ENCODE results near the gene HSPB6.
"Not testable (repeated sequence)": the region's sequence is repeated elsewhere in the genome, so short reads cannot be mapped to it uniquely, and the experiment has no call there.

Gene HSPB6

DNA sequence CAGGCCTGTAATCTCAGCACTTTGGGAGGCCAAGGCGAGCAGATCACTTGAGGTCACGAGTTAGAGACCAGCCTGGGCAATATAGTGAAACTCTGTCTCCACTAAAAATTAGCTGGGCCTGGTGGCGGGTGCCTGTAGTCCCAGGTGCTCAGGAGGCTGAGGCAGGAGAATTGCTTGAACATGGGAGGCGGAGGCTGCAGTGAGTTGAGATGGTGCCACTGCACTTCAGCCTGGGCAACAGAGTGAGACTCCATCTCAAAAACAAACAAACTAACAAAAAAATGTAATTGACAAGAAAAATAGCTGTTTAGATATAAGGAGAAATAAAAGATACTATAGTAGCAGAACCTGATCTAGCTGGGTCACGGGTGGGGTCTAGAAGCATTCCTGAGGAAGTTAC is 15.5 kb upstream of the HSPB6 start:
- H3K4me3 ChIP-seq (ENCODE audit: low read length); H3K9ac ChIP-seq (ENCODE audit: low read length); H3K4me1 ChIP-seq (ENCODE audit: control insufficient read depth, insufficient read depth, low read length); H3K36me3 ChIP-seq (ENCODE audit: control insufficient read depth, insufficient read depth, low read length); H3K27me3 ChIP-seq (ENCODE audit: control insufficient read depth, insufficient read depth, low read length); H3K27ac ChIP-seq (ENCODE audit: low read depth, low read length): not testable (repeated sequence)

DNA sequence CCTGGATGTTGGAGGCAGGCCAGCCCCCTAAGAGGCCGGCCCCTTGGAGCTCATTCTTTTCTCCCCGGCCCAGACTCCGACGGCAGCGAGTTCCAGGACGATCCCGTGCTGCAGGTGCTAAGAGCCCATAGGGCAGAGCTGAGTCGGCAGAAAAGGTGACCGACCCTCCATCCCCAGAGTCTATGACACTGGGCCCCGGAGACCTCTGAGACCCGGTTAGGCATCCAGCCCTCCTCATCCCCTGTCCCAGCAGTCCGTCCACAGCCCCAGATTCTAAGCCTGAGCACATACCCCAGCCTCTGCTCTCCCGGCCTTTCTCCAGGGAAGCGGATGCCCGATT is 11.2 kb upstream of the HSPB6 start:
- no peak overlapping the region for H3K9ac ChIP-seq (ENCODE audit: low read length)
- H3K36me3 ChIP-seq (ENCODE audit: control insufficient read depth, insufficient read depth, low read length): no peaks in the 10 kb centered on the region
- H3K4me3 ChIP-seq (ENCODE audit: low read length): no peak overlapping the region
- H3K4me1 ChIP-seq (ENCODE audit: control insufficient read depth, insufficient read depth, low read length): no peaks in the 10 kb centered on the region
- no peaks in the 10 kb centered on the region for H3K27me3 ChIP-seq (ENCODE audit: control insufficient read depth, insufficient read depth, low read length)
- H3K27ac ChIP-seq (ENCODE audit: low read depth, low read length): no peak overlapping the region

DNA sequence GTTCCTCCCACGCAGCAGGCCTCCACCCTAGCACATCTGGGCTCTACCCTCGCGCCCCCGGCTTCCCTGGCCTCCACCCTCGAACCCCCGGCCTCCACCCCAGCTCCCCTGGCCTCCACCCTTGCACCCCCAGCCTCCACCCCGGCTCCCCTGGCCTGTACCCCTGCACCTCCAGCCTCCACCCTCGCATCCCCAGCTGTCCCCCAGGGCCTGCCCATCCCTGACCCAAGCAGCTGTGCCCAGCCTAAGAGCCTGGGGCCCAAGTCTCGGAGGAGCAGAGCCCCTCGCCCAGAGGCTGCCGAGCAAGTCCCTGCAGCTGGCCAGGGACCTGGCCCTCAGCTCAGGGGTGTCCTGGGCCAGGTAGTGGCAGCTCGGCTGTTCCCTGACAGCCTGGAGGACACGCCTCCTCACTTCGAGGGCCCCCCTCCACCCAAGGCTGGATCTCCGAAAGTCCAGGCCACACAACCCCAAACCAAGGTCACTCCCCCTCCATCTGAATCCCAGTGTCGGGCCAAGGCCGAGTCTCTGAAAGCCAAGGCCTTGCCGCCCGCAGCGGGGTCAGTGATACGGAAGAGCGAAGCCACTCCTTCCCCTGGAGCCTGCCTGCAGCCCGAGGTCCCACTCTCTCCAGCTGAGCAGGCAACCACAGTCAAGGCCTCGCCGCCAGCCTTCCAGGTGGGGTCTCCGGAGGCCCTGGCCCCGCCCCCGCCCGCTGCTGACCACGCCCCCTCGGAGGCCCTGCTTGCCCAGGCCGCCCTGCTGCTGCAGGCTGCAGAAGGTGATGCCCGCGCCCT is 10.7 kb upstream of the HSPB6 start:
- H3K36me3 ChIP-seq (ENCODE audit: control insufficient read depth, insufficient read depth, low read length): no peaks in the 10 kb centered on the region
- no peaks in the 10 kb centered on the region for H3K4me1 ChIP-seq (ENCODE audit: control insufficient read depth, insufficient read depth, low read length)

DNA sequence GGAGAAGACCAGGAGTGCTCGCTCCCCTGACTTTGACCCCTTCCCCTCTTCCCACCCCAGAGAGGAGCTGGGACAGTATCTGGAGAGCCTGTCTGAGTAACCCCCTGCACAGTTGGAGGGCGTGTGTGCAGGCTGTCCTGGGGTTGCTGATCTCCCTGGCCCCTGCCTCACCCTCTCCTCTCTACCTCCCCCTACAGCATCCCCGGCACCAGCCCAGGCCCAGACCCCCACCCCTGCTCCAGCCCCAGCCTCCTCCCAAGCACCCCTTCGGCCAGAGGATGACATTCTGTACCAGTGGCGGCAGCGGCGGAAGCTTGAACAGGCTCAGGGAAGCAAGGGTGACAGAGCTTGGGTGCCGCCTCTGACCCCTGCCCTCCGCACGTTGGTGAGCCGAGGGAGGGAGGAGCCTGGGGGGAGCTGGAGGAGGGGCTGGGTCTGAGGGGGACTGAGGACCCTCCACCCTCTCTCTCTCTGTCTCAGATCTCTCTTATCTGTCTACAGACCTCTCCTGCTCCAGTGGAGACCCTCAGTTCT is 9.8 kb upstream of the HSPB6 start:
- no peak overlapping the region for H3K27ac ChIP-seq (ENCODE audit: low read depth, low read length)
- H3K36me3 ChIP-seq (ENCODE audit: control insufficient read depth, insufficient read depth, low read length): no peaks in the 10 kb centered on the region
- H3K27me3 ChIP-seq (ENCODE audit: control insufficient read depth, insufficient read depth, low read length): no peaks in the 10 kb centered on the region
- no peak overlapping the region for H3K4me3 ChIP-seq (ENCODE audit: low read length)
- no peak overlapping the region for H3K9ac ChIP-seq (ENCODE audit: low read length)
- no peaks in the 10 kb centered on the region for H3K4me1 ChIP-seq (ENCODE audit: control insufficient read depth, insufficient read depth, low read length)

More for the DNA sequence above, 10.7 kb upstream of the HSPB6 start:
- Histone ChIP-seq H3K27ac (ENCODE audit: low read depth, low read length) (no peak overlapping the region), H3K4me3 (ENCODE audit: low read length) (no peak overlapping the region), H3K27me3 (ENCODE audit: control insufficient read depth, insufficient read depth, low read length) (no peaks in the 10 kb centered on the region), H3K9ac (ENCODE audit: low read length) (no peak overlapping the region)

DNA sequence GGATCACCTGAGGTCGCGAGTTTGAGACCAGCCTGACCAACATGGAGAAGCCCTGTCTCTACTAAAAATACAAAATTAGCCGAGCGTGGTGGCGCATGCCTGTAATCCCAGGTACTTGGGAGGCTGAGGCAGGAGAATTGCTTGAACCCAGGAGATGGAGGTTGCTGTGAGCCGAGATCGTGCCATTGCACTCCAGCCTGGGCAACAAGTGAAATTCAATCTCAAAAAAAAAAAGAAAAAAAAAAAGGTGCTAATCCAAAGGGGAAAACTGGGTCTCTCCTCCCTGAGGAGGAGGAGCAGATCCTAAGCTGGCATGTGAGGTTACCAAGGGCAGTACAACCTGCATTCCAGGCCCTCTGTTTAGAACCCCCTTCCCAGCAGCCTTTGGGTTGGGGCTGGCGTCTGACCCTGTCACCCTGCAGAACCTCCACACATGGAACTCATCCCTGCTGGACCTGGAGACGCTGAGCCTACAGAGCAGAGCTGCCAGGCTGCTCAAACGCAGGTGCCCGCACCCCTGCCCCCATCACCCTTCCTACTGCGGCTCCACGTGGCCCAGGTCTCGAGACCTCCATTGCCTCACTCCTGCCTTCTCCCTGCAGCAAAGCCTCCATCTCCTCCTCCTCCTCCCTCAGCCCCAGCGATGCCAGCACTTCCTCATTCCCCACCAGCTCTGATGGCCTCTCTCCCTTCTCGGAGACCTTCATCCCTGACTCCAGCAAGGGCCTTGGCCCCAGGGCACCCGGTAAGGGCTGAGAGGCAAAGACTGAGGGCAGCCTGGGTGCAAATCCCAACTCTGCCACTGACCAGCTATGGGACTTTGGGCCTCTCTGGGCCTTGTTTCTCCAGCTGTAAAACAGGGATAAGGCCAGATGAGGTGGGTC is 7.8 kb upstream of the HSPB6 start:
- H3K27me3 ChIP-seq (ENCODE audit: control insufficient read depth, insufficient read depth, low read length): no peaks in the 10 kb centered on the region
- no peak overlapping the region for H3K4me3 ChIP-seq (ENCODE audit: low read length)
- H3K9ac ChIP-seq (ENCODE audit: low read length): no peak overlapping the region
- H3K27ac ChIP-seq (ENCODE audit: low read depth, low read length): no peak overlapping the region
- no peaks in the 10 kb centered on the region for H3K36me3 ChIP-seq (ENCODE audit: control insufficient read depth, insufficient read depth, low read length)
- no peaks in the 10 kb centered on the region for H3K4me1 ChIP-seq (ENCODE audit: control insufficient read depth, insufficient read depth, low read length)

DNA sequence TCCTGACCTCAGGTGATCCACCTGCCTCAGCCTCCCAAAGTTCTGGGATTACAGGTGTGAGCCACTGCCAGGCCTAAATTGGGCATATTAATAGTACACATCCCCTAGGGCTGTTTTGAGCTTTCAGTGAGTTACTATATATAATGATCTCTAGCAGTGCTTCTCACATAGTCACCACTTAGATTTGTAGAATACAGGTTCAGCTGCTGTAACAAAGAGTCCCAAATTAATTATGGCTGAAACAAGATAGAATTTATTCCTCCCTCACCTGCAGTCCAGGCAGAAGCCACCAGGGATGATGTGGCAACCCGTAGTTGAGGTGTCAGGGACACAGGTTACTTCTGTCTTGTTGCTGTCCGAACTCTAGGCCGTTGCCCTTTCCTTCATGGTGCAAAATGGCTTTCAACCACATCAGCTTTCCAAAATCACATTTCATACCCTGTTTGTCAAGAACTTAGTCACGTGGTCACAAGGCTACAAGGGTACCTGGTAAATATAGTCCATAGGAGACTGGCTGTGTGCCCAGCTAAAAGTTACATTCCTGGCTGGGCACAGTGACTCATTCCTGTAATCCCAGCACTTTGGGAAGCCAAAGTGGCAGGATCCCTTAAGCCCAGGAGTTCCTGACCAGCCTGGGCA is 4.0 kb upstream of the HSPB6 start:
- Histone ChIP-seq H3K9ac (ENCODE audit: low read length) (no peak overlapping the region), H3K27me3 (ENCODE audit: control insufficient read depth, insufficient read depth, low read length) (no peaks in the 10 kb centered on the region), H3K4me3 (ENCODE audit: low read length) (no peak overlapping the region), H3K4me1 (ENCODE audit: control insufficient read depth, insufficient read depth, low read length) (peaks cover 2% of the 10 kb centered on the region), H3K36me3 (ENCODE audit: control insufficient read depth, insufficient read depth, low read length) (no peaks in the 10 kb centered on the region), H3K27ac (ENCODE audit: low read depth, low read length) (no peak overlapping the region)

DNA sequence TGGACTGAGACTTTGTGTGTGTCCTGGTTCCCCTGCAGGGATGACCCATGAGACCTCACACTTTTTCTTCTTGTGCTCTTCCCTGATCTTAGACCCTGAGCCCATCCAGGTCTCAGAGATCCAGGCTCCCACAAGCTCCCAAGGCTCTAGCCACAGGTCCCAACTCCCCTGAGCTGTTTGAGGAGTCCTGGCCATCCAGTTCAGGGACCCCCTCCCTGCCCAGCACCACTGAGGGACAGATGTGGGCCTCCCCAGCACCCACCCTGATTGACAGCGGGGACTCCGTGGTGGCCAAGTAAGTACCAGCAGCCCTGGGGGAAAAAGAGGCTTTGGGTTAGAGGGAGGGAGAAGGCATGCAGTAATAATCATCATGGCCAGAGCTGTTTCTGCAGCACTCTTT is 2.9 kb upstream of the HSPB6 start:
- no peak overlapping the region for H3K9ac ChIP-seq (ENCODE audit: low read length)
- no peaks in the 10 kb centered on the region for H3K27me3 ChIP-seq (ENCODE audit: control insufficient read depth, insufficient read depth, low read length)
- no peak overlapping the region for H3K4me3 ChIP-seq (ENCODE audit: low read length)
- no peaks in the 10 kb centered on the region for H3K36me3 ChIP-seq (ENCODE audit: control insufficient read depth, insufficient read depth, low read length)
- H3K4me1 ChIP-seq (ENCODE audit: control insufficient read depth, insufficient read depth, low read length): peaks cover 7% of the 10 kb centered on the region
- no peak overlapping the region for H3K27ac ChIP-seq (ENCODE audit: low read depth, low read length)

DNA sequence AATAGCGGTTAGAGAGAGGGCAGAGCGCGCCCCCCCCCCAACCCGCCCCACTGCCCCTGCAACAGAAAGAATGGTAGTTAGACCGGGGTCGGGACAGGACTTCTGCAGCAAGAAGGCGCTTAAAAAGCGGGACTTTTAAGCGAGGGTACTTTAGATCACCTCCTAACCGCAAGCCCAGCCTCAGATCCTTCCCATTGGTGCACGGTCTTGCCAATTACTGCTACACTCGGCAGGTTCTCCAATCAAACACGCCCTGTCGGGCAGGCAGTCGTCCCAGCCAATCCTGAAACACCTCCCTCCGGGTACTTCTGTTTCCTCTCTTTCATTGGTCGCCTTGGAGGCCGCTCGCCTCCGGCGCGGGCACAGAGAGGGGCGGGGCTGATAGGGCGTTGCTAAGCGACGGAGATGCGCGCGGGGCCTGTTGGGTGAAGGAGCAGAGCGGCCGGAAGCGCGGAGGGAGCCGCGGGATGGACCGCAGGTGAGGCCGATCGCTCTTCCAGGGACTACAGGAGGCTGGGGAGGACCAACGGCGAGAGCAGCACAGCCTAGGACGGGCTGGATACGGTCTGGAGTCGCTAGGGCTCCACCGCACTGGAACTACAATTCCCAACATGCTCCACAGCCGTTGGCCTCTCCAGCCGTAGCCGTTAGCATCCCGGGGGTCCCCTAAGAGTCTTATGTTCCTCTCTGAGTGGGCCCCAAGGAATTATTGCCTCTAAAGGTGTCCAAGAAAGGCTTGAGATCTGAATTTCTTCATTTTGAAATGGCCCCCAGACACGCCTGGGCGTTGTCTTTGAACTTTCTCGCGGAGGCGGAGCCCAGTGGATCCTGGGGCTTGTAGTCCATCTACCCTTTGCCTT is 1.1 kb upstream of the HSPB6 start, which contains the start of gene PROSER3:
Gene PROSER3 (plus strand): TSS at position 428 of the 860 bp plus-strand sequence. CDS start 40 bp downstream, at position 468.
- H3K4me3 ChIP-seq (ENCODE audit: low read length): peak within 1 kb of the TSS; percentile 100
- H3K27ac ChIP-seq (ENCODE audit: low read depth, low read length): peak within 1 kb of the TSS; percentile 99
- no peaks in the 10 kb centered on the region for H3K27me3 ChIP-seq (ENCODE audit: control insufficient read depth, insufficient read depth, low read length)
- H3K4me1 ChIP-seq (ENCODE audit: control insufficient read depth, insufficient read depth, low read length): peaks cover 13% of the 10 kb centered on the region
- H3K36me3 ChIP-seq (ENCODE audit: control insufficient read depth, insufficient read depth, low read length): peaks cover 11% of the 10 kb centered on the region
- peak within 1 kb of the TSS; percentile 100 for H3K9ac ChIP-seq (ENCODE audit: low read length)

DNA sequence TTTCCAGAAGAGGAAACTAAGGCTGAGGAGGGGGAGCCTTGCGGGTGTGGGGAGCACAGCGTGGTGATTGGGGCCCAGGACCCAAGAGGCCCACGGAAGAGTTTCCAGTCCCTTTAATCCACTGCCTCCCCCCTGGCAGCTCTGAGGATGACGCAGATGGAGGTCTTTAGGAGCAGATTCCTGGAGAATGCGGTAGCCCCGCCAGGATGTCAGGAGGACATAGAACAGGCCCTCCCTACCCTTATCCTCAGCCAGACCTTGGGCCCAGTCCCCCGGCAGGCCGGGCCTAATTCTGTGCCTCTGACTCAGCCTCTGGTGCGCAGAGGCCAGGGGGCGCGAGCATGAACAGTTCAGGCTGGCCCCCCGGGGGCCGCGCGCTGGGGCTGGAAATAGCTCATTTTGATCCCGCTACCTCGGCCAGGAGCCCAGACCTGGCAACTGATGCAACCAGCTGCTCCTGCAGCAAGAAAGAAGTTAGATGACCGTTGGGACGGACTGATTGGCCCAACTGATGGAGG is 461 bp upstream of the HSPB6 start:
- Histone ChIP-seq H3K4me3 (ENCODE audit: low read length) (peak overlapping the region; percentile 61), H3K4me1 (ENCODE audit: control insufficient read depth, insufficient read depth, low read length) (peaks cover 13% of the 10 kb centered on the region), H3K27ac (ENCODE audit: low read depth, low read length) (peak overlapping the region; percentile 99), H3K36me3 (ENCODE audit: control insufficient read depth, insufficient read depth, low read length) (peaks cover 16% of the 10 kb centered on the region), H3K9ac (ENCODE audit: low read length) (peak overlapping the region; percentile 84), H3K27me3 (ENCODE audit: control insufficient read depth, insufficient read depth, low read length) (no peaks in the 10 kb centered on the region)

DNA sequence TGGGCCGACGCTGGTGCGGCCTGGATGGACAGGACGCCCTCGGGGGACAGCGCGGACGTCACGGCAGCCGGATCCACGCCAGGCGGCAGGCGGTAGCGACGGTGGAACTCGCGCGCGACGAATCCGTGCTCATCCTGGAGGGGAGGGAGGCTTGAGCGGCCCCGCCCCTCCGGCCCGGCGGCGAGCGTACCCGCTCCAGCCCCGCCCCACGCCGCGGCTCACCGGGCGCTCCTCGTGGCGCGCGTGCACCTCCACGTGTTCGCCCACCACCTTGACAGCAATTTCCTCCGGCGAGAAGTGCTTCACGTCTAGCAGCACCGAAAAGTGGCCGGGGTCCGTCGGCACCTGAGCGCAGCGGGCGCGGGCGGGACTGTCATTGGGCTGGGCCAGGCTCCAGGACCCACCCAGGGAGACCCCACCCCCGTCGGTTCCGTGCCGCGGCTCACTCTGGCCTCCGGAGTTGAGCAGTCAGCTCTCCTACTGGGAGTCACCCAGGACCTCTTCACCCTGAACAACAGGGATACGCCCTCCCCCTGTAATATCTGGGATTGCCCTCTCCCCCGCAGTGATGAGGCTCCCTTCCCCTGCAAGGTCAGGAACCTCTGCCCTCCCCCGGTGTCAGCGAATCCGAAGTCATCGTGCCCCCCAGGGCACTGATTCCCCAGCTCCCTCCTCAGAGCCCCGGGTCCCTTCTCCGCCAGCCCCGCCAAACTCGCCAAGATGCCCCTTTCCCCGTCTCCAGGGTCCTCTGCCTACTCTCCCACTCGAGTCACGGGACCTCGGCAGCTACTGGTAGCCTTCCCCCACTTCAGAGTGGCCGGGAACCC is 1.1 kb downstream of the HSPB6 start:
- Histone ChIP-seq H3K36me3 (ENCODE audit: control insufficient read depth, insufficient read depth, low read length) (peaks cover 18% of the 10 kb centered on the region), H3K4me1 (ENCODE audit: control insufficient read depth, insufficient read depth, low read length) (peaks cover 13% of the 10 kb centered on the region), H3K27me3 (ENCODE audit: control insufficient read depth, insufficient read depth, low read length) (no peaks in the 10 kb centered on the region), H3K4me3 (ENCODE audit: low read length) (peak overlapping the region; percentile 61), H3K9ac (ENCODE audit: low read length) (peak overlapping the region; percentile 84), H3K27ac (ENCODE audit: low read depth, low read length) (peak overlapping the region; percentile 99)

DNA sequence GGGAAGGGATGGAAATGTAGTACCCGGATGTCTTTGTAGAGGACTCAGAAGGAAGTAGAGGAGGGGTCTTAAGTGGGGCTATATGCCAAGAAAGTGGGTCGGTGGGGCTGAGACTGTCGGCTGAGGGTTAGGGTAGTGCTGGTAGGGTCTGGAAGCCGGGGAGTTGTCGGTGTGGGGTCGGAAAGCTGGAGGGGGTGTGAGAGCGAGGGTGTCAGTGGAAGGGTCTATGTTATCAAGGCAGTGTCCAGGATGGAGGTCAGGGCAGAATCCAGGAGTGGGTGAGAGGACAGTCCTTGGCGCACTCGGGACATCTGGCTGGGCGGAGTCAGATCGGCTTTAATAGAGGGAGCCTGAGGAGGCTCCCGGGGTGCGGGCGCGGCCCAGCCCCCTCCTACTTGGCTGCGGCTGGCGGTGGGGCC is 1.7 kb downstream of the HSPB6 start:
- no peaks in the 10 kb centered on the region for H3K27me3 ChIP-seq (ENCODE audit: control insufficient read depth, insufficient read depth, low read length)
- peaks cover 13% of the 10 kb centered on the region for H3K4me1 ChIP-seq (ENCODE audit: control insufficient read depth, insufficient read depth, low read length)
- peak overlapping the region; percentile 60 for H3K4me3 ChIP-seq (ENCODE audit: low read length)
- H3K36me3 ChIP-seq (ENCODE audit: control insufficient read depth, insufficient read depth, low read length): peaks cover 18% of the 10 kb centered on the region
- H3K9ac ChIP-seq (ENCODE audit: low read length): peak overlapping the region; percentile 10
- H3K27ac ChIP-seq (ENCODE audit: low read depth, low read length): peak overlapping the region; percentile 99

All from rectal smooth muscle tissue (tissue), 1 donor.